ENCODE data around the gene SSBP3. TPM values are rescaled to one million over a fixed set of nuclear protein-coding genes. Genes with fewer than 3 reads are reported as not detected.

SSBP3 gene
- total and polyA plus RNA-seq, 2 experiments from 2014 or later, result 6.2 to 19.9 TPM

GRCh38 chr1:54429838-54430237 lies 23.6 kb upstream of the SSBP3 start:
- Histone ChIP-seq H3K4me2 (ENCODE audit: unreplicated experiment) (no peak overlapping the region), H3K9me3 (ENCODE audit: low read depth) (no peaks in the 10 kb centered on the region), H3K79me2 (ENCODE audit: insufficient read depth) (no peaks in the 10 kb centered on the region), H3K9ac (no peak overlapping the region), H2AFZ (no peak overlapping the region), H3K36me3 (ENCODE audit: low read depth) (no peaks in the 10 kb centered on the region), H3K27me3 (replicated peaks; ENCODE audit: insufficient read depth) (no peaks in the 10 kb centered on the region), H3K9me2 (ENCODE audit: insufficient read depth) (no peaks in the 10 kb centered on the region), H4K20me1 (ENCODE audit: insufficient read depth) (no peaks in the 10 kb centered on the region), H3F3A (ENCODE audit: insufficient read depth) (no peaks in the 10 kb centered on the region), H3K27ac (no peak overlapping the region), H3K4me1 (ENCODE audit: insufficient read depth) (no peaks in the 10 kb centered on the region), H3K4me3 (no peak overlapping the region)
- WGBS, 2 experiments (ENCODE audit: low coverage in 1 of 2, low lambda C conversion rate in 2 of 2, missing lambda C conversion rate in 2 of 2), result 52 to 66% methylated on average over 6 of the region's 6 CpGs
- no peak for TF ChIP-seq EZH2phosphoT487 (IDR thresholded peaks at IDR 0.05; ENCODE audit: insufficient read depth, low read depth)
- no peak for TF ChIP-seq EZH2 (IDR thresholded peaks at IDR 0.05; ENCODE audit: insufficient read depth, poor library complexity, severe bottlenecking)
- no peak for DNase-seq
- in situ Hi-C loops (cut with MboI), result no loop called here

GRCh38 chr1:54428837-54429518 lies 22.8 kb upstream of the SSBP3 start:
- Histone ChIP-seq H3K4me3 (no peak overlapping the region), H2AFZ (no peak overlapping the region), H4K20me1 (ENCODE audit: insufficient read depth) (no peaks in the 10 kb centered on the region), H3K36me3 (ENCODE audit: low read depth) (no peaks in the 10 kb centered on the region), H3K9ac (no peak overlapping the region), H3K9me3 (ENCODE audit: low read depth) (no peaks in the 10 kb centered on the region), H3K4me2 (ENCODE audit: unreplicated experiment) (no peak overlapping the region), H3K4me1 (ENCODE audit: insufficient read depth) (no peaks in the 10 kb centered on the region), H3K27ac (no peak overlapping the region), H3F3A (ENCODE audit: insufficient read depth) (no peaks in the 10 kb centered on the region), H3K27me3 (replicated peaks; ENCODE audit: insufficient read depth) (no peaks in the 10 kb centered on the region), H3K79me2 (ENCODE audit: insufficient read depth) (no peaks in the 10 kb centered on the region), H3K9me2 (ENCODE audit: insufficient read depth) (no peaks in the 10 kb centered on the region)
- DNase-seq, result no peak
- no peak for TF ChIP-seq EZH2phosphoT487 (IDR thresholded peaks at IDR 0.05; ENCODE audit: insufficient read depth, low read depth)
- no peak for TF ChIP-seq EZH2 (IDR thresholded peaks at IDR 0.05; ENCODE audit: insufficient read depth, poor library complexity, severe bottlenecking)
- 75 to 79% methylated on average over 10 of the region's 10 CpGs for WGBS, 2 experiments (ENCODE audit: low coverage in 1 of 2, low lambda C conversion rate in 2 of 2, missing lambda C conversion rate in 2 of 2)
- in situ Hi-C loops (cut with MboI), result no loop called here

- Histone ChIP-seq H3K36me3 (ENCODE audit: low read depth) (no peaks in the 10 kb centered on the region), H3K4me3 (no peak overlapping the region), H3K27ac (no peak overlapping the region), H4K20me1 (ENCODE audit: insufficient read depth) (no peaks in the 10 kb centered on the region), H3K27me3 (replicated peaks; ENCODE audit: insufficient read depth) (no peaks in the 10 kb centered on the region), H3K4me2 (ENCODE audit: unreplicated experiment) (no peak overlapping the region), H2AFZ (no peak overlapping the region), H3K9me2 (ENCODE audit: insufficient read depth) (no peaks in the 10 kb centered on the region), H3F3A (ENCODE audit: insufficient read depth) (no peaks in the 10 kb centered on the region), H3K4me1 (ENCODE audit: insufficient read depth) (no peaks in the 10 kb centered on the region), H3K79me2 (ENCODE audit: insufficient read depth) (no peaks in the 10 kb centered on the region), H3K9me3 (ENCODE audit: low read depth) (no peaks in the 10 kb centered on the region), H3K9ac (no peak overlapping the region)
- WGBS, 2 experiments (ENCODE audit: low coverage in 1 of 2, low lambda C conversion rate in 2 of 2, missing lambda C conversion rate in 2 of 2), result 75 to 76% methylated on average over 9 of the region's 9 CpGs
- no peak for TF ChIP-seq EZH2phosphoT487 (IDR thresholded peaks at IDR 0.05; ENCODE audit: insufficient read depth, low read depth)
- no peak for TF ChIP-seq EZH2 (IDR thresholded peaks at IDR 0.05; ENCODE audit: insufficient read depth, poor library complexity, severe bottlenecking)
- in situ Hi-C loops (cut with MboI), result no loop called here
- DNase-seq, result no peak
Observed at GRCh38 chr1:54425152-54425584, 19.0 kb upstream of the SSBP3 start.

GRCh38 chr1:54424398-54424797 lies 18.2 kb upstream of the SSBP3 start:
- Histone ChIP-seq H3K9me2 (ENCODE audit: insufficient read depth) (no peaks in the 10 kb centered on the region), H3F3A (ENCODE audit: insufficient read depth) (no peaks in the 10 kb centered on the region), H3K9ac (no peak overlapping the region), H3K4me1 (ENCODE audit: insufficient read depth) (no peaks in the 10 kb centered on the region), H3K27me3 (replicated peaks; ENCODE audit: insufficient read depth) (no peaks in the 10 kb centered on the region), H2AFZ (no peak overlapping the region), H3K4me2 (ENCODE audit: unreplicated experiment) (no peak overlapping the region), H3K4me3 (no peak overlapping the region), H4K20me1 (ENCODE audit: insufficient read depth) (no peaks in the 10 kb centered on the region), H3K27ac (no peak overlapping the region), H3K79me2 (ENCODE audit: insufficient read depth) (no peaks in the 10 kb centered on the region), H3K9me3 (ENCODE audit: low read depth) (no peaks in the 10 kb centered on the region), H3K36me3 (ENCODE audit: low read depth) (no peaks in the 10 kb centered on the region)
- 42 to 44% methylated on average over 2 of the region's 2 CpGs for WGBS, 2 experiments (ENCODE audit: low coverage in 1 of 2, low lambda C conversion rate in 2 of 2, missing lambda C conversion rate in 2 of 2)
- TF ChIP-seq EZH2phosphoT487 (IDR thresholded peaks at IDR 0.05; ENCODE audit: insufficient read depth, low read depth) (no peak), EZH2 (IDR thresholded peaks at IDR 0.05; ENCODE audit: insufficient read depth, poor library complexity, severe bottlenecking) (no peak)
- no peak for DNase-seq
- in situ Hi-C loops (cut with MboI), result no loop called here
